GM12891 (cell line): ENCODE results near the gene MARVELD1.

Experiments used
- POLR2A ChIP-seq: IDR thresholded peaks from 2 replicates; pipeline ENCODE4 v1.6.1; 2011; ENCODE audit warnings: low read depth, low read length, control low read depth
- POLR2AphosphoS5 ChIP-seq: IDR thresholded peaks from 2 replicates; pipeline ENCODE4 v1.6.1; 2011; ENCODE audit warnings: low read depth, low read length, control low read depth
- POU2F2 ChIP-seq: IDR thresholded peaks from 2 replicates; pipeline ENCODE4 v1.6.1; 2011; ENCODE audit warnings: low read depth, mild to moderate bottlenecking, control low read depth, low read length, moderate library complexity
- SPI1 ChIP-seq: IDR thresholded peaks from 2 replicates; pipeline ENCODE4 v1.6.1; 2011; ENCODE audit warnings: low read depth, low read length, control low read depth
- TAF1 ChIP-seq: IDR thresholded peaks from 2 replicates; pipeline ENCODE4 v1.6.1; 2011; ENCODE audit warnings: low read depth, low read length, control low read depth

GRCh38 chr10:97759158-97759887 is 45.8 kb downstream of the MARVELD1 start:
- TF ChIP-seq TAF1 (no peak), POLR2A (no peak), POLR2AphosphoS5 (no peak), POU2F2 (no peak), SPI1 (no peak)
